IMR-90 (cell line): Measurements from ENCODE around the gene CCDC88A.

Experiments used
- POLR2A ChIP-seq: IDR thresholded peaks from 2 replicates; pipeline ENCODE4 v1.6.1; 2012; ENCODE audit warnings: mild to moderate bottlenecking, low read depth, low read length
- RAD21 ChIP-seq: IDR thresholded peaks from 2 replicates; pipeline ENCODE4 v1.6.1; 2012; ENCODE audit warnings: low read length, improper control_type of control experiment
- RCOR1 ChIP-seq: IDR thresholded peaks from 2 replicates; pipeline ENCODE4 v1.6.1; 2012; ENCODE audit warnings: mild to moderate bottlenecking, low read length, improper control_type of control experiment; ENCODE audit not compliant: insufficient replicate concordance
- SMC3 ChIP-seq: fragments of 150-350 bp; IDR thresholded peaks from 2 replicates; pipeline ENCODE4 v1.6.1; 2016; ENCODE audit warnings: low read depth, mild to moderate bottlenecking, antibody characterized with exemption, low read length, moderate library complexity
- TF ChIP-seq, protein P1 (sequence below): conservative IDR thresholded peaks from 2 replicates; pipeline ENCODE4 v1.5.1; 2012; ENCODE audit warnings: mild to moderate bottlenecking, low read depth, low read length, improper control_type of control experiment

DNA sequence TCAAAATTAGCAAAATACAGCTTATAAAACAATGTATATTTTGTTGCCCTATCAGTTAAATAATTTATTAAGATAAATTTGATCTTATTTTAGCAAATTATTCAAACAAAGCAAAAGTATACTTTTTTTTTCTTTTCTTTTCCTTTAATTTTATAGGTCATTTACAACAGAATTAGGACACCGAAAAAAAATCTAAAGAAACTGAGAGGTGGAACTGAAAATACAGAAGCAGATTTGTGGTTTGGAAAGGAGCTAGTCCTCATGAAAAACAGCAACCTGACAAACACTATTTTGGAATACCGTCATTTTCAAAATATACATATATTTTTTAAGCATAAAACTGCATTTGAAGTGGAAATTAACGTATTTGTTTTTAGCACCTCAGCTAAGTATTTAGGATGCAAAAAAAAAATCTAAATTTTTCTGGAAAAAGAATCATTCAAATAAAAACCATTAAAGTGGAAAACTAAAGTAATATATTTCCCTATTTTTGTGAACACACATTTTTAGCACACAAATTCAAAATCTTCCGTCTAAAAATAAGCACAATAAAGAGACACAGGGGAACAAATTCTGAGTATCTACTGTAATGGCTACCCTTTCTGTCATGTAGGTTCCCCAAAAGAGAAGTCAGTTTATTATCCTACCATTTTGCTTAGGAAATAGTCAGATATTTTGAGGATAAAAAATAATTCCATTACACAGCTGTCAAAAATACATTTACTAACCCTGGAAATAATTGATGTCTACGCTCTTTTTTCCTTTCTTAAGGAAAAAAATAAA lies 2.7 kb downstream of the CCDC88A start:
- TF ChIP-seq POLR2A (no peak), RAD21 (no peak), RCOR1 (no peak), SMC3 (no peak)
- TF ChIP-seq, protein P1, sequence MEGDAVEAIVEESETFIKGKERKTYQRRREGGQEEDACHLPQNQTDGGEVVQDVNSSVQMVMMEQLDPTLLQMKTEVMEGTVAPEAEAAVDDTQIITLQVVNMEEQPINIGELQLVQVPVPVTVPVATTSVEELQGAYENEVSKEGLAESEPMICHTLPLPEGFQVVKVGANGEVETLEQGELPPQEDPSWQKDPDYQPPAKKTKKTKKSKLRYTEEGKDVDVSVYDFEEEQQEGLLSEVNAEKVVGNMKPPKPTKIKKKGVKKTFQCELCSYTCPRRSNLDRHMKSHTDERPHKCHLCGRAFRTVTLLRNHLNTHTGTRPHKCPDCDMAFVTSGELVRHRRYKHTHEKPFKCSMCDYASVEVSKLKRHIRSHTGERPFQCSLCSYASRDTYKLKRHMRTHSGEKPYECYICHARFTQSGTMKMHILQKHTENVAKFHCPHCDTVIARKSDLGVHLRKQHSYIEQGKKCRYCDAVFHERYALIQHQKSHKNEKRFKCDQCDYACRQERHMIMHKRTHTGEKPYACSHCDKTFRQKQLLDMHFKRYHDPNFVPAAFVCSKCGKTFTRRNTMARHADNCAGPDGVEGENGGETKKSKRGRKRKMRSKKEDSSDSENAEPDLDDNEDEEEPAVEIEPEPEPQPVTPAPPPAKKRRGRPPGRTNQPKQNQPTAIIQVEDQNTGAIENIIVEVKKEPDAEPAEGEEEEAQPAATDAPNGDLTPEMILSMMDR, result no peak
